ENCODE measurements around the gene ZBTB24.
"Not testable (repeated sequence)": the region's sequence is repeated elsewhere in the genome, so short reads cannot be mapped to it uniquely, and the experiment has no call there.

The ZBTB24 gene

GRCh38 chr6:109521080-109521479 lies 38.1 kb upstream of the ZBTB24 start:
- no peak overlapping the region for H3K4me3 ChIP-seq (ENCODE audit: control insufficient read depth, low read depth, low read length)
- no peak for DNase-seq (ENCODE audit: low read depth)
- TF ChIP-seq CTCF (conservative IDR thresholded peaks at IDR 0.05; ENCODE audit: control insufficient read depth, insufficient read depth, low read depth, low read length): no peak

- H3K4me3 ChIP-seq (ENCODE audit: control insufficient read depth, low read depth, low read length); DNase-seq (ENCODE audit: low read depth): not testable (repeated sequence)
Observed at GRCh38 chr6:109519647-109520046, 36.6 kb upstream of the ZBTB24 start.

- no peak for TF ChIP-seq CTCF (conservative IDR thresholded peaks at IDR 0.05; ENCODE audit: control insufficient read depth, insufficient read depth, low read depth, low read length)
- no peak for DNase-seq (ENCODE audit: low read depth)
- H3K4me3 ChIP-seq (ENCODE audit: control insufficient read depth, low read depth, low read length): no peak overlapping the region
Observed at GRCh38 chr6:109516929-109517328, 33.9 kb upstream of the ZBTB24 start.

- no peak overlapping the region for H3K4me3 ChIP-seq (ENCODE audit: control insufficient read depth, low read depth, low read length)
- DNase-seq (ENCODE audit: low read depth): peak; percentile 21
- no peak for TF ChIP-seq CTCF (conservative IDR thresholded peaks at IDR 0.05; ENCODE audit: control insufficient read depth, insufficient read depth, low read depth, low read length)
Observed at GRCh38 chr6:109515781-109516409, 32.9 kb upstream of the ZBTB24 start.

- no peak for DNase-seq (ENCODE audit: low read depth)
- TF ChIP-seq CTCF (conservative IDR thresholded peaks at IDR 0.05; ENCODE audit: control insufficient read depth, insufficient read depth, low read depth, low read length): no peak
- H3K4me3 ChIP-seq (ENCODE audit: control insufficient read depth, low read depth, low read length): no peak overlapping the region
Observed at GRCh38 chr6:109514946-109515345, 31.9 kb upstream of the ZBTB24 start.

GRCh38 chr6:109513571-109514071 lies 30.6 kb upstream of the ZBTB24 start:
- peak; percentile 35 for DNase-seq (ENCODE audit: low read depth)
- no peak for TF ChIP-seq CTCF (conservative IDR thresholded peaks at IDR 0.05; ENCODE audit: control insufficient read depth, insufficient read depth, low read depth, low read length)
- H3K4me3 ChIP-seq (ENCODE audit: control insufficient read depth, low read depth, low read length): no peak overlapping the region

- DNase-seq (ENCODE audit: low read depth): no peak
- no peak overlapping the region for H3K4me3 ChIP-seq (ENCODE audit: control insufficient read depth, low read depth, low read length)
- TF ChIP-seq CTCF (conservative IDR thresholded peaks at IDR 0.05; ENCODE audit: control insufficient read depth, insufficient read depth, low read depth, low read length): no peak
Observed at GRCh38 chr6:109512271-109512817, 29.3 kb upstream of the ZBTB24 start.

Measured in fibroblast of mammary gland (primary cell).